CD4-positive, alpha-beta T cell (primary cell): ENCODE measurements around the gene STK40. TPM values are rescaled to one million over a fixed set of nuclear protein-coding genes. Genes with fewer than 3 reads are reported as not detected.

ENCODE experiments used
- ATAC-seq: fragments of 200-7000 bp; cut with Tn5 transposase; one replicate; pipeline ENCODE4 v1.10.0; 2022; ENCODE audit warnings: mild to moderate bottlenecking; ENCODE audit not compliant: poor library complexity
- CTCF ChIA-PET: fragments of 350-600 bp; sonication (Branson Sonifier 250); formaldehyde crosslinking; loops from one replicate; lab custom pipeline; 2021; ENCODE audit warnings: antibody characterized with exemption, inconsistent platforms; lab: Charles Lee
- POLR2A ChIA-PET: fragments of 350-600 bp; sonication (Branson Sonifier 250); formaldehyde crosslinking; loops from one replicate; lab custom pipeline; 2021; ENCODE audit warnings: antibody characterized with exemption, inconsistent platforms; lab: Charles Lee
- DNase-seq, 14 experiments: peaks; one replicate each; pipeline ENCODE4 v3.0.0-alpha.2; 2013 to 2020; ENCODE audit warnings: mixed read lengths in 2 of 14
- H3K27ac ChIP-seq, 2 donors: one replicate each; pipeline versions ENCODE4 v1.5.1 to v1.7.0; 2013; ENCODE audit warnings: low read length in 2 of 2, low read depth in 1 of 2, mild to moderate bottlenecking in 1 of 2
- H3K27me3 ChIP-seq, 2 experiments: 1 replicate in 1 of 2; 2 replicates in 1 of 2; pipeline versions ENCODE4 v1.6.1 to v1.7.0; 2013; ENCODE audit warnings: low read length in 2 of 2, control low read depth in 1 of 2, mild to moderate bottlenecking in 1 of 2, moderate library complexity in 1 of 2; ENCODE audit not compliant: insufficient read depth in 2 of 2, control insufficient read depth in 1 of 2
- H3K36me3 ChIP-seq: one replicate; pipeline ENCODE4 v1.6.1; 2013; ENCODE audit warnings: low read length, control low read depth; ENCODE audit not compliant: insufficient read depth
- H3K4me1 ChIP-seq: one replicate; pipeline ENCODE4 v1.6.1; 2013; ENCODE audit warnings: low read length, control low read depth; ENCODE audit not compliant: insufficient read depth
- H3K4me3 ChIP-seq: one replicate; pipeline ENCODE4 v1.5.1; 2013; ENCODE audit warnings: mild to moderate bottlenecking, low read length, moderate library complexity
- H3K9me3 ChIP-seq, 2 experiments: 1 replicate in 1 of 2; 2 replicates in 1 of 2; pipeline versions ENCODE4 v1.6.1 to v1.7.0; 2013; ENCODE audit warnings: low read length in 2 of 2, mild to moderate bottlenecking in 2 of 2, control low read depth in 1 of 2, moderate library complexity in 1 of 2; ENCODE audit not compliant: control insufficient read depth in 1 of 2, insufficient read depth in 1 of 2
- H3K27ac Mint-ChIP-seq: one replicate; pipeline ENCODE4 v1.8.0; 2020; ENCODE audit warnings: mixed read lengths
- H3K27me3 Mint-ChIP-seq: one replicate; pipeline ENCODE4 v1.8.0; 2021; ENCODE audit warnings: mixed read lengths
- H3K36me3 Mint-ChIP-seq: one replicate; pipeline ENCODE4 v1.8.0; 2021; ENCODE audit warnings: low read depth, mixed read lengths
- H3K4me1 Mint-ChIP-seq: one replicate; pipeline ENCODE4 v1.8.0; 2021; ENCODE audit warnings: low read depth, mixed read lengths
- H3K4me3 Mint-ChIP-seq: one replicate; pipeline ENCODE4 v1.8.0; 2020; ENCODE audit warnings: mild to moderate bottlenecking, mixed read lengths
- H3K9me3 Mint-ChIP-seq: one replicate; pipeline ENCODE4 v1.8.0; 2020; ENCODE audit warnings: mixed read lengths
- intact Hi-C, 2 experiments: fragments of 100-400 bp; cut with DNase I in 1 of 2; cut with micrococcal nuclease in 1 of 2; formaldehyde crosslinking; loops; one replicate each; pipeline versions ENCODE4 v1.15.1 to v1.9.0; 2023 to 2025; cut with DNase I, micrococcal nuclease
- total RNA-seq, 174 experiments: library from RNA in 2 of 174; stranded (reverse) in 2 of 174; gene quantifications; one replicate each; pipeline ENCODE4 v1.2.3 and lab custom pipeline; 2021 to 2026
- TF ChIP-seq, protein P1 (sequence below): fragments of 200-600 bp; IDR thresholded peaks from one replicate; pipeline ENCODE4 v1.8.0; 2022; ENCODE audit warnings: antibody characterized with exemption, mild to moderate bottlenecking

The STK40 gene
- total RNA-seq, 2 experiments from 2014 or later: 17.8 to 20.7 TPM

- CTCF ChIA-PET: no interaction called here
- ATAC-seq: no peak
- DNase-seq: no peak
- Mint-ChIP-seq H3K36me3 (peaks cover 68% of the 10 kb centered on the region), H3K4me1 (peaks cover 10% of the 10 kb centered on the region), H3K27ac (no peak overlapping the region), H3K27me3 (no peaks in the 10 kb centered on the region), H3K9me3 (no peaks in the 10 kb centered on the region), H3K4me3 (no peak overlapping the region)
- intact Hi-C loops: no loop called here
- no peaks in the 10 kb centered on the region for H3K9me3 ChIP-seq
- H3K4me3 ChIP-seq: no peak overlapping the region
- H3K27me3 ChIP-seq: no peaks in the 10 kb centered on the region
- no peak overlapping the region for H3K27ac ChIP-seq
- peaks cover 84% of the 10 kb centered on the region for H3K36me3 ChIP-seq
- POLR2A ChIA-PET: interaction anchor here (0.6 kb wide), 1 partner anchor 53 kb away, joined by 3 read pairs; no protein-coding TSS in a partner anchor
- TF ChIP-seq, protein P1, sequence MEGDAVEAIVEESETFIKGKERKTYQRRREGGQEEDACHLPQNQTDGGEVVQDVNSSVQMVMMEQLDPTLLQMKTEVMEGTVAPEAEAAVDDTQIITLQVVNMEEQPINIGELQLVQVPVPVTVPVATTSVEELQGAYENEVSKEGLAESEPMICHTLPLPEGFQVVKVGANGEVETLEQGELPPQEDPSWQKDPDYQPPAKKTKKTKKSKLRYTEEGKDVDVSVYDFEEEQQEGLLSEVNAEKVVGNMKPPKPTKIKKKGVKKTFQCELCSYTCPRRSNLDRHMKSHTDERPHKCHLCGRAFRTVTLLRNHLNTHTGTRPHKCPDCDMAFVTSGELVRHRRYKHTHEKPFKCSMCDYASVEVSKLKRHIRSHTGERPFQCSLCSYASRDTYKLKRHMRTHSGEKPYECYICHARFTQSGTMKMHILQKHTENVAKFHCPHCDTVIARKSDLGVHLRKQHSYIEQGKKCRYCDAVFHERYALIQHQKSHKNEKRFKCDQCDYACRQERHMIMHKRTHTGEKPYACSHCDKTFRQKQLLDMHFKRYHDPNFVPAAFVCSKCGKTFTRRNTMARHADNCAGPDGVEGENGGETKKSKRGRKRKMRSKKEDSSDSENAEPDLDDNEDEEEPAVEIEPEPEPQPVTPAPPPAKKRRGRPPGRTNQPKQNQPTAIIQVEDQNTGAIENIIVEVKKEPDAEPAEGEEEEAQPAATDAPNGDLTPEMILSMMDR: no peak
- peaks cover 21% of the 10 kb centered on the region for H3K4me1 ChIP-seq
These were observed 40.4 kb downstream of the STK40 start for GRCh38 chr1:36345353-36345752.

GRCh38 chr1:36344395-36344680 is 41.4 kb downstream of the STK40 start:
- Mint-ChIP-seq H3K4me1 (peaks cover 7% of the 10 kb centered on the region), H3K9me3 (no peaks in the 10 kb centered on the region), H3K27me3 (no peaks in the 10 kb centered on the region), H3K36me3 (peaks cover 72% of the 10 kb centered on the region), H3K27ac (no peak overlapping the region), H3K4me3 (no peak overlapping the region)
- CTCF ChIA-PET: interaction anchor here (1.3 kb wide), 1 partner anchor 25 kb away, joined by 4 read pairs; no protein-coding TSS in a partner anchor
- TF ChIP-seq, protein P1: no peak
- Histone ChIP-seq H3K4me3 (no peak overlapping the region), H3K9me3 (no peaks in the 10 kb centered on the region), H3K4me1 (peaks cover 16% of the 10 kb centered on the region), H3K36me3 (peaks cover 82% of the 10 kb centered on the region), H3K27ac (no peak overlapping the region), H3K27me3 (no peaks in the 10 kb centered on the region)
- ATAC-seq (no peak), DNase-seq (no peak)
- intact Hi-C loops: loop anchor here in 1 of 2 experiments (5.0 kb wide), 1 partner anchor 38 kb away; no protein-coding TSS in a partner anchor
- POLR2A ChIA-PET: no interaction called here

- CTCF ChIA-PET: interaction anchor here (0.9 to 2.1 kb wide), 7 partner anchors 24 to 85 kb away, joined by 4 to 43 read pairs (median 13); no protein-coding TSS in a partner anchor
These were observed 41.9 kb downstream of the STK40 start for GRCh38 chr1:36343651-36344394.

More at GRCh38 chr1:36343651-36344394, 41.9 kb downstream of the STK40 start:
- peaks cover 77% of the 10 kb centered on the region for H3K36me3 ChIP-seq
- Mint-ChIP-seq H3K27ac (no peak overlapping the region), H3K4me3 (no peak overlapping the region), H3K27me3 (no peaks in the 10 kb centered on the region), H3K4me1 (peaks cover 10% of the 10 kb centered on the region), H3K9me3 (no peaks in the 10 kb centered on the region), H3K36me3 (peaks cover 74% of the 10 kb centered on the region)
- intact Hi-C loops: loop anchor here in 1 of 2 experiments (5.0 kb wide), 1 partner anchor 38 kb away; no protein-coding TSS in a partner anchor
- POLR2A ChIA-PET: interaction anchor here (1.5 to 2.9 kb wide), 2 partner anchors 24 to 54 kb away, joined by 5 to 28 read pairs; partner anchors contain the start of gene LSM10
- no peak overlapping the region for H3K27ac ChIP-seq
- ATAC-seq: no peak
- no peak for DNase-seq
- H3K27me3 ChIP-seq: no peaks in the 10 kb centered on the region
- no peaks in the 10 kb centered on the region for H3K9me3 ChIP-seq
- TF ChIP-seq, protein P1: no peak
- peaks cover 21% of the 10 kb centered on the region for H3K4me1 ChIP-seq
- H3K4me3 ChIP-seq: no peak overlapping the region
